Fibroblast of skin of right quadriceps (primary cell): Measurements from ENCODE around the gene KRTAP9-3.
A peak's percentile ranks its signal among the peaks of the same experiment; 100 is the strongest.
"Not testable (repeated sequence)": the region's sequence is repeated elsewhere in the genome, so short reads cannot be mapped to it uniquely, and the experiment has no call there.

Source experiments
- DNase-seq: peaks from one replicate; pipeline ENCODE4 v3.0.0-alpha.2; 2013

Gene KRTAP9-3

GRCh38 chr17:41232399-41233105, at the start of gene KRTAP9-3:
TSS of gene KRTAP9-3 (plus strand) at chr17:41232449. CDS start at chr17:41232502, 53 bp downstream.
- not testable (repeated sequence) for DNase-seq

GRCh38 chr17:41184480-41184961, 47.7 kb upstream of the KRTAP9-3 start, which contains the start of gene KRTAP4-1:
TSS of gene KRTAP4-1 (minus strand) at chr17:41184911. CDS start at chr17:41184854, 57 bp downstream.
- no peak for DNase-seq

- no peak for DNase-seq
These were observed 47.2 kb upstream of the KRTAP9-3 start for GRCh38 chr17:41185001-41185400.

GRCh38 chr17:41186872-41187271, 45.4 kb upstream of the KRTAP9-3 start:
- DNase-seq: no peak

- DNase-seq: not testable (repeated sequence)
These were observed 42.4 kb upstream of the KRTAP9-3 start, which contains the start of gene KRTAP9-1 for GRCh38 chr17:41189837-41190318. TSS of gene KRTAP9-1 (plus strand) at chr17:41189887. CDS start at chr17:41189887, 0 bp downstream.

- DNase-seq: no peak
These were observed 41.9 kb upstream of the KRTAP9-3 start for GRCh38 chr17:41190328-41190727.

GRCh38 chr17:41196068-41196467, 36.2 kb upstream of the KRTAP9-3 start:
- no peak for DNase-seq

- DNase-seq: no peak
These were observed 32.7 kb upstream of the KRTAP9-3 start for GRCh38 chr17:41199421-41200078.

- DNase-seq: peak; percentile 39
These were observed 20.3 kb upstream of the KRTAP9-3 start for GRCh38 chr17:41211845-41212466.

GRCh38 chr17:41212524-41213169, 19.6 kb upstream of the KRTAP9-3 start:
- DNase-seq: no peak

GRCh38 chr17:41215681-41216080, 16.6 kb upstream of the KRTAP9-3 start:
- no peak for DNase-seq

- peak; percentile 15 for DNase-seq
These were observed 8.4 kb upstream of the KRTAP9-3 start for GRCh38 chr17:41223821-41224220.

GRCh38 chr17:41226051-41226450, 6.2 kb upstream of the KRTAP9-3 start:
- DNase-seq: no peak

GRCh38 chr17:41226598-41227095, 5.6 kb upstream of the KRTAP9-3 start, which contains the start of gene KRTAP9-2:
TSS of gene KRTAP9-2 (plus strand) at chr17:41226648. CDS start at chr17:41226655, 7 bp downstream.
- DNase-seq: not testable (repeated sequence)

- DNase-seq: no peak
These were observed 2.2 kb upstream of the KRTAP9-3 start for GRCh38 chr17:41230094-41230493.

GRCh38 chr17:41231731-41232130, 518 bp upstream of the KRTAP9-3 start:
- no peak for DNase-seq

GRCh38 chr17:41237116-41237515, 4.9 kb downstream of the KRTAP9-3 start:
- DNase-seq: not testable (repeated sequence)

GRCh38 chr17:41237949-41238437, 5.7 kb downstream of the KRTAP9-3 start, which contains the start of gene KRTAP9-8:
TSS of gene KRTAP9-8 (plus strand) at chr17:41237999. CDS start at chr17:41238052, 53 bp downstream.
- DNase-seq: not testable (repeated sequence)

- not testable (repeated sequence) for DNase-seq
These were observed 14.9 kb downstream of the KRTAP9-3 start for GRCh38 chr17:41246995-41247787.

- not testable (repeated sequence) for DNase-seq
These were observed 17.5 kb downstream of the KRTAP9-3 start, which contains the start of gene KRTAP9-4 for GRCh38 chr17:41249637-41250240. TSS of gene KRTAP9-4 (plus strand) at chr17:41249687. CDS start at chr17:41249721, 34 bp downstream.

GRCh38 chr17:41251261-41251660, 19.0 kb downstream of the KRTAP9-3 start:
- no peak for DNase-seq
